ENCODE measurements around the gene COLEC12.

DNA sequence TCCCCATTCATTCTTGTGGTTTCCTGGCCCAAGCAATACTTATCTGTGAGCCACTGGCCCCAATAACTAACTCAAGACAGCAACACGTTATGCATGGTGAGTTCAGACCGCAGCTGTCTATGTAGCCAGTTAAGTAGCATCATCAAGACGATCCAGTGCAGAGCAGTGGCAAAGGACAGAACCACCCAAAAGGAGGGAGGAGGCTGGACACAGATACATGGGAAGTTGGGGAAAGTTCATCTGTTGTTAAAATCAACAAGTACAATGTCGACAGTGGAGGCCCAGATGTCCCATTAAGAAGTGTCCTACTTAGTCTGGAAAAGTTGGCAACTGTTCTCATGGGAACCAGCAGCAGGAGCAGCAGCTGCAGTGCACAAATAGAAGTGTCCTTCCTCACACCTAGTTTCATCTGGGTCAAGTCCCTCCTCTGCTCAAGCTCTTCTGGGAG is 125.8 kb downstream of the COLEC12 start:
- no peak for TF ChIP-seq POLR2AphosphoS5 (IDR thresholded peaks at IDR 0.05; ENCODE audit: low read depth, low read length)
- TF ChIP-seq, protein P1, sequence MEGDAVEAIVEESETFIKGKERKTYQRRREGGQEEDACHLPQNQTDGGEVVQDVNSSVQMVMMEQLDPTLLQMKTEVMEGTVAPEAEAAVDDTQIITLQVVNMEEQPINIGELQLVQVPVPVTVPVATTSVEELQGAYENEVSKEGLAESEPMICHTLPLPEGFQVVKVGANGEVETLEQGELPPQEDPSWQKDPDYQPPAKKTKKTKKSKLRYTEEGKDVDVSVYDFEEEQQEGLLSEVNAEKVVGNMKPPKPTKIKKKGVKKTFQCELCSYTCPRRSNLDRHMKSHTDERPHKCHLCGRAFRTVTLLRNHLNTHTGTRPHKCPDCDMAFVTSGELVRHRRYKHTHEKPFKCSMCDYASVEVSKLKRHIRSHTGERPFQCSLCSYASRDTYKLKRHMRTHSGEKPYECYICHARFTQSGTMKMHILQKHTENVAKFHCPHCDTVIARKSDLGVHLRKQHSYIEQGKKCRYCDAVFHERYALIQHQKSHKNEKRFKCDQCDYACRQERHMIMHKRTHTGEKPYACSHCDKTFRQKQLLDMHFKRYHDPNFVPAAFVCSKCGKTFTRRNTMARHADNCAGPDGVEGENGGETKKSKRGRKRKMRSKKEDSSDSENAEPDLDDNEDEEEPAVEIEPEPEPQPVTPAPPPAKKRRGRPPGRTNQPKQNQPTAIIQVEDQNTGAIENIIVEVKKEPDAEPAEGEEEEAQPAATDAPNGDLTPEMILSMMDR (IDR thresholded peaks at IDR 0.05) = no peak
- TF ChIP-seq, protein P2, sequence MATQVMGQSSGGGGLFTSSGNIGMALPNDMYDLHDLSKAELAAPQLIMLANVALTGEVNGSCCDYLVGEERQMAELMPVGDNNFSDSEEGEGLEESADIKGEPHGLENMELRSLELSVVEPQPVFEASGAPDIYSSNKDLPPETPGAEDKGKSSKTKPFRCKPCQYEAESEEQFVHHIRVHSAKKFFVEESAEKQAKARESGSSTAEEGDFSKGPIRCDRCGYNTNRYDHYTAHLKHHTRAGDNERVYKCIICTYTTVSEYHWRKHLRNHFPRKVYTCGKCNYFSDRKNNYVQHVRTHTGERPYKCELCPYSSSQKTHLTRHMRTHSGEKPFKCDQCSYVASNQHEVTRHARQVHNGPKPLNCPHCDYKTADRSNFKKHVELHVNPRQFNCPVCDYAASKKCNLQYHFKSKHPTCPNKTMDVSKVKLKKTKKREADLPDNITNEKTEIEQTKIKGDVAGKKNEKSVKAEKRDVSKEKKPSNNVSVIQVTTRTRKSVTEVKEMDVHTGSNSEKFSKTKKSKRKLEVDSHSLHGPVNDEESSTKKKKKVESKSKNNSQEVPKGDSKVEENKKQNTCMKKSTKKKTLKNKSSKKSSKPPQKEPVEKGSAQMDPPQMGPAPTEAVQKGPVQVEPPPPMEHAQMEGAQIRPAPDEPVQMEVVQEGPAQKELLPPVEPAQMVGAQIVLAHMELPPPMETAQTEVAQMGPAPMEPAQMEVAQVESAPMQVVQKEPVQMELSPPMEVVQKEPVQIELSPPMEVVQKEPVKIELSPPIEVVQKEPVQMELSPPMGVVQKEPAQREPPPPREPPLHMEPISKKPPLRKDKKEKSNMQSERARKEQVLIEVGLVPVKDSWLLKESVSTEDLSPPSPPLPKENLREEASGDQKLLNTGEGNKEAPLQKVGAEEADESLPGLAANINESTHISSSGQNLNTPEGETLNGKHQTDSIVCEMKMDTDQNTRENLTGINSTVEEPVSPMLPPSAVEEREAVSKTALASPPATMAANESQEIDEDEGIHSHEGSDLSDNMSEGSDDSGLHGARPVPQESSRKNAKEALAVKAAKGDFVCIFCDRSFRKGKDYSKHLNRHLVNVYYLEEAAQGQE (IDR thresholded peaks at IDR 0.05; ENCODE audit: insufficient read depth in 1 of 2, low read depth in 2 of 2, low read length in 1 of 2) = no peak
- TF ChIP-seq TCF7L2 (IDR thresholded peaks at IDR 0.05; ENCODE audit: low read depth, low read length) = no peak
- TF ChIP-seq SIN3A (IDR thresholded peaks at IDR 0.05; ENCODE audit: borderline replicate concordance, insufficient read depth, low read depth, low read length) = no peak

Data from Panc1 (cell line).